B cell (primary cell): Measurements from ENCODE around the gene ARF5. TPM values are rescaled to one million over a fixed set of nuclear protein-coding genes. Genes with fewer than 3 reads are reported as not detected.

Source experiments
- ATAC-seq: fragments of 200-7000 bp; cut with Tn5 transposase; one replicate; pipeline ENCODE4 v1.10.0; 2021; ENCODE audit warnings: low read depth, mild to moderate bottlenecking, moderate number of reproducible peaks, moderate library complexity
- CTCF ChIA-PET: fragments of 350-600 bp; sonication (Branson Sonifier 250); formaldehyde crosslinking; loops from one replicate; lab custom pipeline; 2021; ENCODE audit warnings: antibody characterized with exemption, inconsistent platforms; lab: Charles Lee
- POLR2A ChIA-PET: fragments of 350-600 bp; sonication (Branson Sonifier 250); formaldehyde crosslinking; loops from one replicate; lab custom pipeline; 2021; ENCODE audit warnings: antibody characterized with exemption; lab: Charles Lee
- DNase-seq: peaks from one replicate; pipeline ENCODE4 v3.0.0; 2013
- H2AFZ ChIP-seq: 2 replicates; pipeline ENCODE4 v1.6.1; 2012; ENCODE audit warnings: mild to moderate bottlenecking, low read depth, low read length; ENCODE audit not compliant: insufficient read depth, poor library complexity, severe bottlenecking
- H3K27ac ChIP-seq, 2 donors: 1 replicate in 1 of 2; 2 replicates in 1 of 2; pipeline ENCODE4 v1.5.1; 2012 to 2013; ENCODE audit warnings: low read length in 2 of 2, mild to moderate bottlenecking in 2 of 2, moderate library complexity in 1 of 2
- H3K27me3 ChIP-seq, 4 experiments: fragments of 200-600 bp in 1 of 4; sonication (generic) in 1 of 4; replicated peaks in 1 of 4; 1 replicate in 2 of 4; 2 replicates in 2 of 4; pipeline versions ENCODE4 v1.6.1 to v1.7.0; 2013 to 2016; ENCODE audit warnings: low read length in 3 of 4, mild to moderate bottlenecking in 2 of 4, mixed read lengths in 1 of 4, moderate library complexity in 1 of 4; ENCODE audit not compliant: insufficient read depth in 4 of 4, control insufficient read depth in 3 of 4; ENCODE audit errors: control extremely low read depth in 1 of 4
- H3K36me3 ChIP-seq, 2 experiments: replicated peaks in 1 of 2; 1 replicate in 1 of 2; 2 replicates in 1 of 2; pipeline versions ENCODE4 v1.6.1 to v1.7.1; 2013; ENCODE audit warnings: low read length in 1 of 2; ENCODE audit not compliant: insufficient read depth in 2 of 2, control insufficient read depth in 1 of 2; ENCODE audit errors: control extremely low read depth in 1 of 2, extremely low read depth in 1 of 2
- H3K4me1 ChIP-seq, 2 donors: fragments of 200-600 bp in 1 of 2; sonication (generic) in 1 of 2; 1 replicate in 1 of 2; 2 replicates in 1 of 2; pipeline versions ENCODE4 v1.5.1 to v1.6.1; 2013 to 2017; ENCODE audit warnings: low read length in 2 of 2; ENCODE audit not compliant: control insufficient read depth in 2 of 2, insufficient read depth in 2 of 2
- H3K4me2 ChIP-seq: replicated peaks from 2 replicates; pipeline ENCODE3; 2012; ENCODE audit warnings: mild to moderate bottlenecking, low read depth, low read length; ENCODE audit not compliant: poor library complexity, severe bottlenecking
- H3K4me3 ChIP-seq, 5 experiments: fragments of 200-600 bp in 1 of 5; sonication (generic) in 1 of 5; 1 replicate in 3 of 5; 2 replicates in 2 of 5; pipeline versions ENCODE4 v1.5.1 to v1.7.0; 2011 to 2016; ENCODE audit warnings: low read length in 4 of 5, mild to moderate bottlenecking in 4 of 5, low read depth in 2 of 5, control low read depth in 1 of 5, moderate library complexity in 1 of 5; ENCODE audit not compliant: insufficient read depth in 1 of 5; ENCODE audit errors: control extremely low read depth in 1 of 5, extremely low read depth in 1 of 5
- H3K79me2 ChIP-seq: fragments of 200-600 bp; sonication (generic); one replicate; pipeline ENCODE4 v1.6.0; 2016; ENCODE audit warnings: low read length; ENCODE audit not compliant: control insufficient read depth, insufficient read depth
- H3K9ac ChIP-seq: fragments of 200-600 bp; sonication (generic); 2 replicates; pipeline ENCODE4 v1.6.1; 2017; ENCODE audit warnings: mild to moderate bottlenecking, low read length, moderate library complexity
- H3K9me3 ChIP-seq, 3 donors: one replicate each; pipeline versions ENCODE4 v1.6.1 to v1.7.1; 2013; ENCODE audit warnings: low read length in 2 of 3; ENCODE audit not compliant: control insufficient read depth in 2 of 3, insufficient read depth in 1 of 3; ENCODE audit errors: control extremely low read depth in 1 of 3
- H4K20me1 ChIP-seq: 2 replicates; pipeline ENCODE4 v1.6.0; 2012; ENCODE audit warnings: mild to moderate bottlenecking, low read length; ENCODE audit not compliant: insufficient read depth, control insufficient read depth, poor library complexity, severe bottlenecking
- H3K27ac Mint-ChIP-seq: one replicate; pipeline ENCODE4 v1.8.0; 2021; ENCODE audit warnings: mixed read lengths
- H3K27me3 Mint-ChIP-seq: one replicate; pipeline ENCODE4 v1.8.0; 2021; ENCODE audit warnings: mixed read lengths
- H3K4me1 Mint-ChIP-seq: one replicate; pipeline ENCODE4 v1.8.0; 2021; ENCODE audit warnings: mixed read lengths
- H3K4me3 Mint-ChIP-seq: one replicate; pipeline ENCODE4 v1.8.0; 2021; ENCODE audit warnings: mixed read lengths
- H3K9me3 Mint-ChIP-seq: one replicate; pipeline ENCODE4 v1.8.0; 2022; ENCODE audit warnings: mixed read lengths; ENCODE audit not compliant: insufficient read depth
- EZH2 ChIP-seq: IDR thresholded peaks from 2 replicates; pipeline ENCODE4 v1.6.1; 2012; ENCODE audit warnings: borderline replicate concordance, low read depth, mild to moderate bottlenecking, moderate library complexity, low read length; ENCODE audit not compliant: insufficient read depth, poor library complexity, severe bottlenecking
- WGBS: methylation state at CpG from one replicate; pipeline ENCODE4 v1.1.5; 2013; ENCODE audit warnings: missing lambda C conversion rate; ENCODE audit not compliant: insufficient coverage; 5-methylcytosine and 5-hydroxymethylcytosine counted together
- intact Hi-C: fragments of 100-400 bp; cut with micrococcal nuclease; formaldehyde crosslinking; loops from one replicate; pipeline ENCODE4 v1.10.0; 2022
- polyA plus RNA-seq: library from polyadenylated mRNA; depleted of rRNA; stranded (reverse); fragments of >200 nt; gene quantifications from 2 replicates; pipeline ENCODE4 v1.2.3, GENCODE V29; 2012
- total RNA-seq, 2 donors: library from RNA; stranded (reverse); fragments of 120-200 nt in 1 of 2; gene quantifications; 1 replicate in 1 of 2; 2 replicates in 1 of 2; pipeline versions ENCODE4 v1.2.3 to v1.2.4, GENCODE V29; 2013 to 2022
- TF ChIP-seq, protein P1 (sequence below): fragments of 200-600 bp; IDR thresholded peaks from one replicate; pipeline ENCODE4 v1.8.0; 2022; ENCODE audit warnings: antibody characterized with exemption, mild to moderate bottlenecking

The ARF5 gene
- total and polyA plus RNA-seq, 2 donors (not counting 1 experiment from before 2014, with no cell fraction given), result 77.1 to 234 TPM

DNA sequence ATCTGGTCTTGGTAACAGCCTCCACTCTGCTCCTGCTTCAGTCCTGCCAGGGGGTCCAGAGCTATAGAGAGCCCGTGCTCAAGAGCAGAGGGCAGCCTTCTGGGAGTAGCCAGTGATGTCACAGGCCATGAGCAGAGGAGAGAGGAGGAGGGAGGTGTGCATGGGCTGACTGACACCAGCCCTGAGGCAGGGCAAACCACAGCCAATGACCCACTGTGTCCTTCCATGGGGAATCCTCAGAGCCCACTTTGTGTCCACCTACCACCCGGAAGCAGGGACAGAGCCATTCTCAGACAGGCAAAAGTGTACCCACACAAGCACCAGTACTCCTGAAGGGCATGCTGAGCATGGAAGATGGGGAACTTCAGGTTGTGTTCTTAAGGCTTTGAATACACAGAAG lies 29.8 kb downstream of the ARF5 start, which contains the start of gene PAX4:
PAX4 (minus strand) TSS at position 101 of the 400 bp plus-strand sequence. CDS start 2,214 bp downstream, outside the sequence.
- H3K4me2 ChIP-seq, result no peak within 1 kb of the TSS
- H3K27ac ChIP-seq, result no peak within 1 kb of the TSS
- H3K9me3 ChIP-seq, result no peaks in the 10 kb centered on the region
- H3K27me3 ChIP-seq, result peaks cover 0 to 27% (median 6%) of the 10 kb centered on the region in 4 experiments
- Mint-ChIP-seq H3K27me3 (peaks cover 74% of the 10 kb centered on the region), H3K27ac (no peak within 1 kb of the TSS), H3K9me3 (no peaks in the 10 kb centered on the region), H3K4me3 (no peak within 1 kb of the TSS), H3K4me1 (peaks cover 5% of the 10 kb centered on the region)
- H3K9ac ChIP-seq, result no peak within 1 kb of the TSS
- no peak within 1 kb of the TSS for H2AFZ ChIP-seq
- no peaks in the 10 kb centered on the region for H3K36me3 ChIP-seq
- intact Hi-C loops, result no loop called here
- no peaks in the 10 kb centered on the region for H3K4me1 ChIP-seq
- no peaks in the 10 kb centered on the region for H4K20me1 ChIP-seq
- DNase-seq (no peak), ATAC-seq (no peak)
- TF ChIP-seq, protein P1, sequence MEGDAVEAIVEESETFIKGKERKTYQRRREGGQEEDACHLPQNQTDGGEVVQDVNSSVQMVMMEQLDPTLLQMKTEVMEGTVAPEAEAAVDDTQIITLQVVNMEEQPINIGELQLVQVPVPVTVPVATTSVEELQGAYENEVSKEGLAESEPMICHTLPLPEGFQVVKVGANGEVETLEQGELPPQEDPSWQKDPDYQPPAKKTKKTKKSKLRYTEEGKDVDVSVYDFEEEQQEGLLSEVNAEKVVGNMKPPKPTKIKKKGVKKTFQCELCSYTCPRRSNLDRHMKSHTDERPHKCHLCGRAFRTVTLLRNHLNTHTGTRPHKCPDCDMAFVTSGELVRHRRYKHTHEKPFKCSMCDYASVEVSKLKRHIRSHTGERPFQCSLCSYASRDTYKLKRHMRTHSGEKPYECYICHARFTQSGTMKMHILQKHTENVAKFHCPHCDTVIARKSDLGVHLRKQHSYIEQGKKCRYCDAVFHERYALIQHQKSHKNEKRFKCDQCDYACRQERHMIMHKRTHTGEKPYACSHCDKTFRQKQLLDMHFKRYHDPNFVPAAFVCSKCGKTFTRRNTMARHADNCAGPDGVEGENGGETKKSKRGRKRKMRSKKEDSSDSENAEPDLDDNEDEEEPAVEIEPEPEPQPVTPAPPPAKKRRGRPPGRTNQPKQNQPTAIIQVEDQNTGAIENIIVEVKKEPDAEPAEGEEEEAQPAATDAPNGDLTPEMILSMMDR, result no peak
- no peak for TF ChIP-seq EZH2
- H3K79me2 ChIP-seq, result no peaks in the 10 kb centered on the region
- ChIA-PET POLR2A (no interaction called here), CTCF (interaction anchor here (1.2 kb wide), 1 partner anchor 8 kb away, joined by 3 read pairs; no protein-coding TSS in a partner anchor)
- 40% methylated on average over 1 of the region's 2 CpGs for WGBS
- H3K4me3 ChIP-seq, result no peak within 1 kb of the TSS

DNA sequence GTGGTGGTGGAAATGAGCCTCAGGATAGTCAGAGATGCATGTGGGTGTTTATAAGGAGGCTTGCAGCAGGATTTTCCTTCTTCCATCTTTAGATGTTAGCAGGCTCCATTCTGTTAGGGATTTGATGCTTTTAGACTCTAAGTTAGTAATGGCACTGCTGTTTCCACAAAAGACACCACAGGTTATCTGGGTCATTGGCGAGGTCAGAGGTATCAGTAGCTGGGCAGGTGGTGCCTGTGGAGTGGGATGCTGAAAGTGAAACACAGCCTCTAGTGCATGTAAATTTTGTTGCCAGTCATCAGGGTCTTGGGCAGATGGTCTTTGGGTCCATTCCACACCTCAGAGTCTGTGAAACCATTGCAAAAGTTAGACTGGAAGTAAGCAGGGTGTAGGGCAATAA lies 30.6 kb downstream of the ARF5 start:
- no peak overlapping the region for H3K27ac ChIP-seq
- intact Hi-C loops, result no loop called here
- no peaks in the 10 kb centered on the region for H3K79me2 ChIP-seq
- no peaks in the 10 kb centered on the region for H4K20me1 ChIP-seq
- 73% methylated on average over 1 of the region's 1 CpG for WGBS
- no peak overlapping the region for H3K4me2 ChIP-seq
- no peaks in the 10 kb centered on the region for H3K36me3 ChIP-seq
- H3K9ac ChIP-seq, result no peak overlapping the region
- peaks cover 5% of the 10 kb centered on the region for H3K4me1 Mint-ChIP-seq
- no peak overlapping the region for H2AFZ ChIP-seq
- no peaks in the 10 kb centered on the region for H3K4me1 ChIP-seq
- no peak for TF ChIP-seq EZH2
- TF ChIP-seq, protein P1, result no peak
- no peaks in the 10 kb centered on the region for H3K9me3 Mint-ChIP-seq
- DNase-seq, result no peak
- peaks cover 69% of the 10 kb centered on the region for H3K27me3 Mint-ChIP-seq
- ChIA-PET POLR2A (no interaction called here), CTCF (no interaction called here)
- no peak overlapping the region for H3K4me3 ChIP-seq
- no peaks in the 10 kb centered on the region for H3K9me3 ChIP-seq
- no peak overlapping the region for H3K4me3 Mint-ChIP-seq
- H3K27ac Mint-ChIP-seq, result no peak overlapping the region
- H3K27me3 ChIP-seq, result peaks cover 0 to 24% (median 7%) of the 10 kb centered on the region in 4 experiments
- no peak for ATAC-seq
